GM23248 (cell line): ENCODE data around the gene KIFC3. TPM values are rescaled to one million over a fixed set of nuclear protein-coding genes. Genes with fewer than 3 reads are reported as not detected.

Experiments used
- DNase-seq: peaks from one replicate; pipeline ENCODE4 v3.0.0-alpha.2; 2015
- H2AFZ ChIP-seq: fragments of 200-600 bp; sonication (generic); 2 replicates; pipeline ENCODE4 v1.6.1; 2016; ENCODE audit warnings: antibody characterized with exemption
- H3F3A ChIP-seq: fragments of 200-600 bp; sonication (generic); 2 replicates; pipeline ENCODE4 v1.6.1; 2016; ENCODE audit warnings: mild to moderate bottlenecking, antibody characterized with exemption, mixed run types; ENCODE audit not compliant: insufficient read depth
- H3K27ac ChIP-seq: fragments of 200-600 bp; sonication (generic); 2 replicates; pipeline ENCODE4 v1.5.1; 2016; ENCODE audit warnings: mild to moderate bottlenecking
- H3K27me3 ChIP-seq: fragments of 200-600 bp; sonication (generic); replicated peaks from 2 replicates; pipeline ENCODE4 v1.6.1; 2016; ENCODE audit warnings: mild to moderate bottlenecking; ENCODE audit not compliant: insufficient read depth
- H3K36me3 ChIP-seq: fragments of 200-600 bp; sonication (generic); 2 replicates; pipeline ENCODE4 v1.6.1; 2016; ENCODE audit warnings: low read depth, mild to moderate bottlenecking
- H3K4me1 ChIP-seq: fragments of 200-600 bp; sonication (generic); 2 replicates; pipeline ENCODE4 v1.6.1; 2016; ENCODE audit warnings: mild to moderate bottlenecking; ENCODE audit not compliant: insufficient read depth
- H3K4me2 ChIP-seq: fragments of 200-600 bp; sonication (generic); one replicate; pipeline ENCODE4 v1.6.1; 2016; ENCODE audit warnings: mild to moderate bottlenecking; ENCODE audit not compliant: unreplicated experiment
- H3K4me3 ChIP-seq: fragments of 200-600 bp; sonication (generic); 2 replicates; pipeline ENCODE4 v1.5.1; 2016; ENCODE audit warnings: mild to moderate bottlenecking
- H3K79me2 ChIP-seq: fragments of 200-600 bp; sonication (generic); 2 replicates; pipeline ENCODE4 v1.6.1; 2016; ENCODE audit warnings: mild to moderate bottlenecking; ENCODE audit not compliant: insufficient read depth
- H3K9ac ChIP-seq: fragments of 200-600 bp; sonication (generic); 2 replicates; pipeline ENCODE4 v1.6.1; 2016; ENCODE audit warnings: mild to moderate bottlenecking
- H3K9me2 ChIP-seq: fragments of 200-600 bp; sonication (generic); 2 replicates; pipeline ENCODE4 v1.6.1; 2016; ENCODE audit warnings: mixed run types, mild to moderate bottlenecking, moderate library complexity; ENCODE audit not compliant: insufficient read depth
- H3K9me3 ChIP-seq: fragments of 200-600 bp; sonication (generic); one replicate; pipeline ENCODE4 v1.6.1; 2017; ENCODE audit warnings: low read depth
- H4K20me1 ChIP-seq: fragments of 200-600 bp; sonication (generic); 2 replicates; pipeline ENCODE4 v1.6.0; 2016; ENCODE audit not compliant: insufficient read depth
- EZH2 ChIP-seq: fragments of 200-600 bp; sonication (generic); IDR thresholded peaks from 2 replicates; pipeline ENCODE4 v1.6.1; 2018; ENCODE audit warnings: antibody characterized with exemption, mild to moderate bottlenecking; ENCODE audit not compliant: insufficient read depth, poor library complexity, severe bottlenecking
- EZH2phosphoT487 ChIP-seq: fragments of 200-600 bp; sonication (generic); IDR thresholded peaks from 2 replicates; pipeline ENCODE4 v1.6.1; 2018; ENCODE audit warnings: antibody characterized with exemption, moderate library complexity, mild to moderate bottlenecking, low read depth; ENCODE audit not compliant: insufficient read depth
- WGBS, 2 experiments: methylation state at CpG; one replicate each; pipeline ENCODE4 v1.1.6; 2015 to 2017; ENCODE audit warnings: low lambda C conversion rate in 2 of 2, low coverage in 1 of 2; ENCODE audit errors: missing lambda C conversion rate in 2 of 2; 5-methylcytosine and 5-hydroxymethylcytosine counted together
- in situ Hi-C: fragments of 300-500 bp; cut with MboI; formaldehyde crosslinking; loops from 2 replicates; pipeline ENCODE4 v1.15.0; 2020
- polyA plus RNA-seq: library from polyadenylated mRNA; unstranded; fragments of >200 nt; fragmentation: Nextera tagmentation; extraction: Ambion mirVana; gene quantifications from 2 replicates; pipeline ENCODE4 v1.2.1, GENCODE V29; 2016
- total RNA-seq: library from RNA; depleted of rRNA; stranded (reverse); fragments of >200 nt; shearing (Covaris generic); gene quantifications from 2 replicates; pipeline ENCODE4 v1.2.3, GENCODE V29; 2014

Gene KIFC3
- total and polyA plus RNA-seq, 2 experiments from 2014 or later: 27.0 to 65.3 TPM

GRCh38 chr16:57762365-57763040 is 39.8 kb downstream of the KIFC3 start:
- Histone ChIP-seq H3K9ac (no peak overlapping the region), H3K4me2 (no peak overlapping the region), H3K9me3 (no peaks in the 10 kb centered on the region), H3K4me3 (no peak overlapping the region), H3K79me2 (no peaks in the 10 kb centered on the region), H4K20me1 (no peaks in the 10 kb centered on the region), H2AFZ (no peak overlapping the region), H3K27me3 (no peaks in the 10 kb centered on the region), H3K27ac (no peak overlapping the region), H3F3A (no peaks in the 10 kb centered on the region), H3K4me1 (peaks cover 3% of the 10 kb centered on the region), H3K36me3 (no peaks in the 10 kb centered on the region; the same call in 1 of the 2 replicates), H3K9me2 (no peaks in the 10 kb centered on the region)
- 89 to 92% methylated on average over 10 to 15 of the region's 15 CpGs for WGBS, 2 experiments
- TF ChIP-seq EZH2 (no peak), EZH2phosphoT487 (no peak)
- DNase-seq: no peak
- in situ Hi-C loops: no loop called here

DNA sequence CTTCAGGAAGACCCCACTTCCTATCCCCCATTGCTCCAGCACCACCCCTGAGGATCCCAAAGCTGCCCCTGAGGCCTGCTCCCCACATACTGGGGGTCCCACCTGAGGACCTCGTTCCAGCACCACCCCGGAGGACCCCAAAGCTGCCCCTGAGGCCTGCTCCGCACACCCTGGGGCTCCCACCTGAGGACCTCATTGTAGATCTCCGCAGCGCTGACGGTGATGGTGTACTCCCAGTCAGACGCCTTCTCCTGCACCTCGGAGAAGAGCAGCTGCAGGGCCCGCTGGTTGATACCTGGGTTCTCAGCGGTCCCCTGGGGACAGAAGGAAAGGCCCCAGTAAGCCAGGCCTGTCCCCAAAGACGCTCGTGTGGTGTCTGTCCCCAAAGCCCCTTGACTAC is 40.3 kb downstream of the KIFC3 start:
- no peak for DNase-seq
- no peak for TF ChIP-seq EZH2phosphoT487
- TF ChIP-seq EZH2: no peak
- Histone ChIP-seq H3K4me1 (peaks cover 3% of the 10 kb centered on the region), H4K20me1 (no peaks in the 10 kb centered on the region), H3K9ac (no peak overlapping the region), H3F3A (no peaks in the 10 kb centered on the region), H3K4me2 (no peak overlapping the region), H3K4me3 (no peak overlapping the region), H3K79me2 (no peaks in the 10 kb centered on the region), H3K27ac (no peak overlapping the region), H3K9me2 (no peaks in the 10 kb centered on the region), H3K9me3 (no peaks in the 10 kb centered on the region), H2AFZ (no peak overlapping the region), H3K27me3 (no peaks in the 10 kb centered on the region), H3K36me3 (no peaks in the 10 kb centered on the region)
- in situ Hi-C loops: no loop called here
- 95 to 99% methylated on average over 11 to 12 of the region's 12 CpGs for WGBS, 2 experiments

GRCh38 chr16:57761301-57761700 is 41.0 kb downstream of the KIFC3 start:
- no peaks in the 10 kb centered on the region for H3K9me2 ChIP-seq
- H2AFZ ChIP-seq: no peak overlapping the region
- H3K27me3 ChIP-seq: no peaks in the 10 kb centered on the region
- TF ChIP-seq EZH2phosphoT487: no peak
- TF ChIP-seq EZH2: no peak
- H3K27ac ChIP-seq: no peak overlapping the region
- no peak overlapping the region for H3K9ac ChIP-seq
- DNase-seq: no peak
- no peaks in the 10 kb centered on the region for H4K20me1 ChIP-seq
- peaks cover 3% of the 10 kb centered on the region for H3K4me1 ChIP-seq
- H3K79me2 ChIP-seq: no peaks in the 10 kb centered on the region
- H3K4me2 ChIP-seq: no peak overlapping the region
- H3K4me3 ChIP-seq: no peak overlapping the region
- WGBS, 2 experiments: 96 to 97% methylated on average over 8 to 9 of the region's 9 CpGs
- no peaks in the 10 kb centered on the region for H3K36me3 ChIP-seq
- in situ Hi-C loops: no loop called here
- H3K9me3 ChIP-seq: no peaks in the 10 kb centered on the region
- H3F3A ChIP-seq: no peaks in the 10 kb centered on the region

- H3K4me3 ChIP-seq: no peak overlapping the region
- H3F3A ChIP-seq: no peaks in the 10 kb centered on the region
- no peak overlapping the region for H3K9ac ChIP-seq
- H4K20me1 ChIP-seq: no peaks in the 10 kb centered on the region
- H3K36me3 ChIP-seq: no peaks in the 10 kb centered on the region
- no peak for TF ChIP-seq EZH2
- TF ChIP-seq EZH2phosphoT487: no peak
- H3K9me3 ChIP-seq: no peaks in the 10 kb centered on the region
- in situ Hi-C loops: no loop called here
- H3K9me2 ChIP-seq: no peaks in the 10 kb centered on the region
- H3K79me2 ChIP-seq: no peaks in the 10 kb centered on the region
- H2AFZ ChIP-seq: no peak overlapping the region
- peaks cover 3% of the 10 kb centered on the region for H3K4me1 ChIP-seq
- no peak overlapping the region for H3K4me2 ChIP-seq
- no peaks in the 10 kb centered on the region for H3K27me3 ChIP-seq
- no peak overlapping the region for H3K27ac ChIP-seq
- WGBS, 2 experiments: 90% methylated on average over 30 to 39 of the region's 40 CpGs
- no peak for DNase-seq
Observed at GRCh38 chr16:57760357-57761160, 41.7 kb downstream of the KIFC3 start.
